HG03045 (cell line): Measurements from ENCODE around the gene AQR.
"Not testable (repeated sequence)": the region's sequence is repeated elsewhere in the genome, so short reads cannot be mapped to it uniquely, and the experiment has no call there.

Experiments used
- ATAC-seq: cut with Tn5 transposase; IDR thresholded peaks from one replicate; pipeline ENCODE4 v1.9.1; 2021; ENCODE audit warnings: mild to moderate bottlenecking, moderate library complexity; ENCODE audit not compliant: unreplicated experiment

The AQR gene

GRCh38 chr15:34820110-34820509, 149.4 kb downstream of the AQR start:
- no peak for ATAC-seq

GRCh38 chr15:34818526-34818925, 151.0 kb downstream of the AQR start:
- no peak for ATAC-seq

DNA sequence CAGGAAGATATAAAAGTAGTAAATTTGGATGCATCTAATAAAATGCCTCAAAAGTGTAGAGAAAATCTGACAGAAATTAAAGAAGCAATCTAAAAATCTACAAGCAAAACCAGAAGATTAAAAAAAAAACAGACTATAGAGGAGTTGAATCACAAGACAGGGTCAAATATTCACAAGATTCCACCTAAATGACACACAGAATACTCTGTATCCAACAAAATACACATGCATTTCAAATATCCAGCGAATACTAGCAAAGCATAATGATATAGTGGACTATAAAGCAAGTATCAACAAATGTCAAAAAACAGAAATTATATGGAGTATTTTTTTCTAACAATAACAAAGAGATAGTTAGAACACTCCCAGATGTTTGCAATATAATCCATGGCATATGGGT, 153.7 kb downstream of the AQR start:
- ATAC-seq = no peak

DNA sequence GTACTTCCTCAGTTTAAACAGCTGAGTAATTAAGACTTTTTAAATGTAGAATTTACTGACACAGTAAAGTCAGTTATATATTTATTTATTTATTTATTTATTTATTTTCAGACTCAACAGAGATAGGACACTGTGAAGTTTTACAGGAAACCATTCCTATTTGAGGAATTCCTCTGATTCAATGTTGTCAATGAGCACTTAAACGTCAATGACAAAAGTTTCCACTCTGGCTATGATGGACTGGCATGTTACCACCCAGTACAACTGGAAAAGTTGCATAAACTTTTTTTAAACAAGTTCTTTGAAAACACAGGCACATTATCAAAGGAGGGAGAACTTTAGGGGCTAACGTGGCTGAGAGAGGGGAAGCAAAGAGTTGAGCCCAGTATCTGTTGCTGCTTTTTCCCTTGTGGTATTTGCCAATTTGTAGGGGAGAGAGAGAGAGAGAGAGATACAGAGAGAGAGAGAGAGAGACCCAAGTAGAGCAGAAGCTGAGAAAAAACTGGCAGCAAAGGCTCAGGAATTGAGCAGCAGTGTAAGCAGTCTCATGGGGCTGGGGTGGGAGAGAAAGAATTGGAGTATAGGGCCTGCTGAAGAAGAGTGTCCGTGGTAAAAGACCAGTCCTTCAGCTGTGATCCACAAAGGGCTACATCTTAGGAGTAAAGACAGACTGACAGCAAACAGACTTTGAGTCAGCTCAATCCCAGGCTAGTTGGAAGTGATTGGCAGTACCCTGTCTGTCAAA, 155.9 kb downstream of the AQR start:
- ATAC-seq = no peak

DNA sequence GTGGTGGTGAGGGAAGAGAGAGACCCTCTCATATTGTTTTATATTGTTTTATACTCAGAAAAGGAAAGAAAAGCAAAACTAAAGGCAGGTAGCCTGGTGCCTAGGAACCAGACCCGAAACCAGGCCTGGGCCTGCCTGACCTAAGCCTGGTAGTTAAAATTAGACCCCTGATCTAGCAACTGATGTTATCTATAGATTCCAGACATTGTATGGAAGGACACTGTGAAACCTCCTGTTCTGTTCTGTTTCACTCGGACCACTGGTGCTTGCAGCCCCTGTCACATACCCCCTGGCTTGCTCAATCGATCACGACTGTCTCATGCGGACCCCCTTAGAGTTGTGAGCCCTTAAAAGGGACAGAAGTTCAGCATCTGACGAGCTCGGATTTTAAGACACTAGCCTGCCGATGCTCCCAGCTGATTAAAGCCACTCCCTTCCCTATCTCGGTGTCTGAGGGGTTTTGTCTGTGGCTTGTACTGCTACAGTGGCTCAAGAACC, 156.6 kb downstream of the AQR start:
- not testable (repeated sequence) for ATAC-seq

- no peak for ATAC-seq
Measured at GRCh38 chr15:34812369-34812768, 157.2 kb downstream of the AQR start.

DNA sequence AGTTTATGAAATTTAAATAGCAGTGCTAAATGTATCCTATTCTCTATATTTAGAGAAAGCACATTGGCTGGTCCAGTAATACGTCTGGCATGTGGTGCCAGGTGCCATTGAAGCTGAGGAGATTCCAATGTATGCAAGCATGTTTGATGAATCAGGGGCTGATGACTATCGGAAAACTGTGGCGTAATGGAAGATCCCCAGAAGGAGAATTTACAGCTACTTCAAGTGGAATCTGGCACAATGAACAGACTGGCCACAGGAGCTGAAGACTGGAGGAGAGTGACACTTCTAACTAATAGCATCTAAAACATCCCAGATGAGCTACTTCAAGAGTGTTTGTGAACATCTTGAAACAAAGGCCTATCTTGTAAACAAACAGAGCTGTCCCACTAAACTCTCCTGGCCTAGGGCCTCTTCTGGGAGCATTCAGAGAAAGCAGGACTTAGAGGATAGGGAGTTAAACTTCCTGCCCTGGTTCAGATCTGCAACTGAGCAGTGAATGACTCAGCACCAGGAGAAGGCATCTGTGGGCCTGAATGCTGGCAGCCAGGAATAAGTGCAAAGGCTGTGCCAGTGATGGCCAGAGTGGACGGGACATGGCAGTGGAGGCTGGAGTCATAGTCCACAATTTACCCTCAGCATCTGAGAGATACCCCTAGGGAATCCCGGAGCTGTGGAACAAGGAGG, 159.0 kb downstream of the AQR start:
- no peak for ATAC-seq

DNA sequence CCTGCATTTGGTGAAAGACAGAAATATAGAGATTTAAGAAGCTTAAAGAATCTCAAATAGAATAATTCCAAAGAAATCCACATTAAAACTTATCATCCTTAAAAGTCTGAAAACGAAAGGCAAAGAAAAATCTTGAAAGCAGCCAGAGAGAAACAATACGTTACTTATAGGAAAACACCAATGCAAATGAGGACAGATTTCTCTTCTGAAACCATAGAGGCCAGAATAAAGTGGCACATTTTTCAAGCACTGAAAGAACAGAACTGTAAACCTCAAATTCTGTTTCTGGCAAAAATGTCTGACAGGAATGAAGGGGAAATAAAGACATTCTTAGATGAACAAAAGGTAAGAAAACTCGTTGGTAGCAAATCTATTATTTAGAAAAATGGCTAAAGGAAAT, 160.4 kb downstream of the AQR start:
- no peak for ATAC-seq

DNA sequence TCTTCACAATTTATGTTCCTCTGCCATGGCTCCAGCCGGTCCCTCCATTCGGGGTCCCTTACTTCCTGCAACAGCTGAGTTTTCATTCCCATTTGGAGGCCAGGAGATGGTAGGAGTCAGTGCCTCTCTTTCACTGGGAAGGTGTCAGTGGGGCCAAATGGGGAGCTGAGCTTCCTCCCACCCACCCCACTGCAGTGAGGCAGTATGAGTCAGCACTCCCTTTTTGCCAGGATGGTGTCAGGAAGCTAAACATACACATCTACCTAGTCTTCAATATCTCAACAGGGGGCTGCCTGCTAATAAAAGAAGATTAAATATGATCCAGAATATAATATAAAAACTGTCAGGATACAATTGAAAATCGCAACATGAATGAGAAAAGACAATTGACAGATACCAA, 161.5 kb downstream of the AQR start:
- ATAC-seq = no peak

GRCh38 chr15:34807241-34807640, 162.3 kb downstream of the AQR start:
- ATAC-seq = not testable (repeated sequence)

GRCh38 chr15:34804776-34805175, 164.8 kb downstream of the AQR start:
- ATAC-seq = no peak

DNA sequence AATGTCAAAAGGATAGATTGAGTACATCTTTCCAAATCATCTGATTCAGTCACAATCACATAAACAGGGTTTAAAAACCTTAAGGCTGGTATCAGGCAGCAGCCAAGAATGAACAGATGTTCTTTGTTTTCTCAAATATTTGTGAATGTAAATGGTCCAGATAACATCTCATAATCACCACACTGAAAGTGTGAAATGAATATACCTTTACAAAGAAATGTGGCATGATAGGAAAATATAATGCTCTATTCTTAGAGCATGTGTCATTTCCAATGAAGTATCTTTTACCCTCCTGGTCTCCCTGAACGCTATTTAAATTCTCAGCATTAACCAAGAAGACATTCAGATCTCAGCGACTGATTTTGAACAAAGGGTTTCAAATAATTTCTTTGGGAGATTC, 165.4 kb downstream of the AQR start:
- ATAC-seq = no peak

DNA sequence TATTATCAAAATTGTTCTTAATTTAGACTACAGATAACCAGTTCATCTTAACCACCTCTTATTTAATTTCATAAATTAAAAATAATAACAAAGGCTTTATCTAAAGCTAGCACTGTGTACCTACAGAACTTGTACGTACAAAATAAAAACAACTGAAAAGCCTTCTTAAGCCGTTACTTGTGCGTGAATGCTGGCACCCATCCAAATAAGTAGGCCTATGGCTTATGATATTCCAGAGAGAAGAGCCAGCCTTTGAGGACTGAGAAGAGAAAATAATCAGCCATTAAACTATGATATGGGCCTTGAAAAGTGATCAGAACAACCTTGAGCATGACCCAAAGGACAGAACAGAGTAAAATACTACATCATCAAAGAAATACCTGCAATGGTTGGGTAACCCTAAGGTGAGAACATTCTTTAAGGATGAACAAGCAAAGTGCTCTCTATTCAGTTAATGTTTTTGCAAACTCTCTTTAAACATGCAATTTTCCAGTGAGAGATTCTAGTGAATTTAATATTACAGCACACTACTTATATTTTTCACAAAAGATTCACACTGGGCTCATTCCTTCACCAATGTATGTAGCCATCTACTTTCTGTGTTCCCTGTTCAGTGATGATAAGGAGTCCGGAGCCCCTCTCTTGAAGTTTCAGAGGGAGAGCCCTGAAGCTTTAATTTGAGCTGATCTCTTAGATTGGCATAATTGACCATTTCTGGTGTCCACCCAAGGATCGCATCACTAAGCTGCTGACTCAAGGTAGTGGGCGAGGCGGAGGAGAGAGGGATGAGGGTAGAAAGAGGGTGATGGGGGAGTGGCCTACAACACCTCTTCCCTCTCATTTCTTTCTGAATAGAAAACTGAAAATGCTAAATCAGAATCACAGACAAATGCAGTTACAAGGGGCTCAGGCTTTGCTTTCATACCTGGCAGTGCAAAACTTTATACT, 166.5 kb downstream of the AQR start:
- no peak for ATAC-seq

DNA sequence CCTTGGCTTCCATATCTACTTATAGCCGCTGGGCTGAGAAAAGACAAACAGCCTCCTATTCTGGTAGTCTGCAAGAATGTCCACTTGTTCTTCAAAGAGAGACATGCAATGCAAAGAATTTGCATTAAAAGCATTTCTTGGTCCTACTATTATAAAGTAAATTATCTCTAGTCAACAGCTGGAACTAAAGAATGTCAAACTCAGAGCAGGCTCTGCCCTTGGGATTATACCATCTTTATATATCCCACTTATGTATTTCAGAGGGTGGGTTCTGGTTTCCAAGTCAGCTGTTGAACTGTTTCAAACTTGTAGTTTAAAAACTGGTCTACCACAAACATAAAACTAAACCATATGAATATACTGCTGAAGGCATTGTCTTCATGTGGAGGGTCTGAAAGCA, 167.2 kb downstream of the AQR start:
- no peak for ATAC-seq
